IMR-90 (cell line): ENCODE measurements around the gene DYNC2H1. TPM values are rescaled to one million over a fixed set of nuclear protein-coding genes. Genes with fewer than 3 reads are reported as not detected.

Experiments used
- ATAC-seq: fragments of 200-7000 bp; cut with Tn5 transposase; 2 replicates; pipeline ENCODE4 v1.9.1; 2020; ENCODE audit warnings: low read depth, mild to moderate bottlenecking, moderate library complexity
- BruUV-seq: library from RNA; stranded (reverse); fragments of 400-500 nt; replicated peaks from 2 replicates; lab custom pipeline; 2021; lab: Mats Ljungman, UMichigan
- CTCF ChIA-PET: fragments of 300-600 bp; formaldehyde crosslinking; extraction: SDS; loops from one replicate; lab custom pipeline; 2021; ENCODE audit warnings: antibody characterized with exemption; lab: Yijun Ruan, JAX
- POLR2A ChIA-PET: fragments of 300-600 bp; sonication (Branson Sonifier 250); formaldehyde crosslinking; loops from one replicate; lab custom pipeline; 2022; ENCODE audit warnings: antibody characterized with exemption; ENCODE audit not compliant: unreplicated experiment; lab: Charles Lee
- DNase-seq: peaks from one replicate; pipeline ENCODE4 v3.0.0; 2013
- H2AFZ ChIP-seq: replicated peaks from 2 replicates; pipeline ENCODE3; 2013; ENCODE audit warnings: low read length, mild to moderate bottlenecking; ENCODE audit not compliant: poor library complexity
- H2AK5ac ChIP-seq: 2 replicates; pipeline ENCODE4 v1.6.1; 2013; ENCODE audit warnings: low read depth, low read length, inconsistent platforms
- H2AK9ac ChIP-seq: replicated peaks from 2 replicates; pipeline ENCODE3; 2013; ENCODE audit warnings: mild to moderate bottlenecking, low read depth, low read length, moderate library complexity; ENCODE audit not compliant: poor library complexity
- H2BK120ac ChIP-seq: 2 replicates; pipeline ENCODE4 v1.6.1; 2013; ENCODE audit warnings: low read depth, low read length, inconsistent platforms
- H2BK15ac ChIP-seq: 3 replicates; pipeline ENCODE4 v1.6.1; 2013; ENCODE audit warnings: low read depth, low read length, inconsistent platforms
- H2BK20ac ChIP-seq: 2 replicates; pipeline ENCODE4 v1.6.1; 2013; ENCODE audit warnings: low read depth, mild to moderate bottlenecking, inconsistent platforms, low read length, moderate library complexity
- H2BK5ac ChIP-seq: 2 replicates; pipeline ENCODE4 v1.6.1; 2013; ENCODE audit warnings: mild to moderate bottlenecking, low read depth, low read length, inconsistent platforms; ENCODE audit not compliant: poor library complexity, severe bottlenecking
- H3K14ac ChIP-seq: replicated peaks from 2 replicates; pipeline ENCODE4 v1.6.1; 2013; ENCODE audit warnings: low read depth, low read length, inconsistent platforms
- H3K18ac ChIP-seq: 2 replicates; pipeline ENCODE4 v1.6.1; 2013; ENCODE audit warnings: low read depth, low read length, control low read depth
- H3K23ac ChIP-seq: 2 replicates; pipeline ENCODE4 v1.6.1; 2013; ENCODE audit warnings: low read depth, low read length, inconsistent platforms
- H3K27ac ChIP-seq: 2 replicates; pipeline ENCODE4 v1.5.1; 2013; ENCODE audit warnings: mild to moderate bottlenecking, control low read depth, low read length; ENCODE audit not compliant: insufficient read depth
- H3K27me3 ChIP-seq: 2 replicates; pipeline ENCODE4 v1.6.1; 2013; ENCODE audit warnings: low read length; ENCODE audit not compliant: control insufficient read depth, insufficient read depth
- H3K36me3 ChIP-seq: 2 replicates; pipeline ENCODE4 v1.6.1; 2013; ENCODE audit warnings: low read length, mixed read lengths; ENCODE audit not compliant: control insufficient read depth, insufficient read depth
- H3K4ac ChIP-seq: 2 replicates; pipeline ENCODE4 v1.6.1; 2013; ENCODE audit warnings: low read depth, low read length, inconsistent platforms
- H3K4me1 ChIP-seq: 2 replicates; pipeline ENCODE4 v1.6.1; 2013; ENCODE audit warnings: low read length, mixed read lengths; ENCODE audit not compliant: control insufficient read depth, insufficient read depth
- H3K4me2 ChIP-seq: 2 replicates; pipeline ENCODE4 v1.6.1; 2013; ENCODE audit warnings: low read depth, mild to moderate bottlenecking, control low read depth, low read length, moderate library complexity
- H3K4me3 ChIP-seq: 2 replicates; pipeline ENCODE4 v1.5.1; 2013; ENCODE audit warnings: low read depth, mild to moderate bottlenecking, control low read depth, low read length, moderate library complexity; ENCODE audit not compliant: insufficient read depth
- H3K56ac ChIP-seq: 2 replicates; pipeline ENCODE4 v1.6.1; 2013; ENCODE audit warnings: low read length, inconsistent platforms; ENCODE audit not compliant: insufficient read depth; ENCODE audit errors: extremely low read depth
- H3K79me1 ChIP-seq, 2 experiments: 2 replicates each; pipeline ENCODE4 v1.6.1; 2013; ENCODE audit warnings: low read length in 2 of 2, inconsistent platforms in 1 of 2, low read depth in 1 of 2
- H3K9ac ChIP-seq: 2 replicates; pipeline ENCODE4 v1.6.1; 2013; ENCODE audit warnings: low read depth, low read length, control low read depth
- H3K9me1 ChIP-seq: 2 replicates; pipeline ENCODE4 v1.6.1; 2013; ENCODE audit warnings: low read length, inconsistent platforms; ENCODE audit not compliant: insufficient read depth
- H3K9me3 ChIP-seq: 2 replicates; pipeline ENCODE4 v1.6.1; 2013; ENCODE audit warnings: low read length; ENCODE audit not compliant: control insufficient read depth, insufficient read depth
- H4K20me1 ChIP-seq: 2 replicates; pipeline ENCODE4 v1.6.1; 2013; ENCODE audit warnings: low read length, inconsistent platforms; ENCODE audit not compliant: insufficient read depth
- H4K5ac ChIP-seq: 2 replicates; pipeline ENCODE4 v1.6.1; 2013; ENCODE audit warnings: mild to moderate bottlenecking, low read depth, low read length, control low read depth
- H4K8ac ChIP-seq, 2 experiments: 2 replicates each; pipeline ENCODE4 v1.6.1; 2013; ENCODE audit warnings: low read depth in 2 of 2, low read length in 2 of 2, control low read depth in 1 of 2, inconsistent platforms in 1 of 2
- H4K91ac ChIP-seq: 2 replicates; pipeline ENCODE4 v1.6.1; 2013; ENCODE audit warnings: low read depth, low read length, inconsistent platforms; ENCODE audit not compliant: insufficient read depth
- CHD1 ChIP-seq: IDR thresholded peaks from 2 replicates; pipeline ENCODE4 v1.6.1; 2012; ENCODE audit warnings: low read depth, low read length, improper control_type of control experiment
- MAZ ChIP-seq: IDR thresholded peaks from 2 replicates; pipeline ENCODE4 v1.6.1; 2012; ENCODE audit warnings: low read depth, mild to moderate bottlenecking, low read length, improper control_type of control experiment, moderate library complexity, borderline replicate concordance
- MXI1 ChIP-seq: IDR thresholded peaks from 2 replicates; pipeline ENCODE4 v1.6.1; 2012; ENCODE audit warnings: low read depth, mild to moderate bottlenecking, low read length, moderate library complexity, borderline replicate concordance
- NFE2L2 ChIP-seq: fragments of 150-350 bp; IDR thresholded peaks from 2 replicates; pipeline ENCODE4 v1.6.1; 2016; ENCODE audit warnings: low read depth, mild to moderate bottlenecking, low read length
- POLR2A ChIP-seq: IDR thresholded peaks from 2 replicates; pipeline ENCODE4 v1.6.1; 2012; ENCODE audit warnings: mild to moderate bottlenecking, low read depth, low read length
- RCOR1 ChIP-seq: IDR thresholded peaks from 2 replicates; pipeline ENCODE4 v1.6.1; 2012; ENCODE audit warnings: mild to moderate bottlenecking, low read length, improper control_type of control experiment; ENCODE audit not compliant: insufficient replicate concordance
- USF2 ChIP-seq: fragments of 150-350 bp; IDR thresholded peaks from 2 replicates; pipeline ENCODE4 v1.6.1; 2017; ENCODE audit warnings: mild to moderate bottlenecking, antibody characterized with exemption, low read length, low read depth
- dilution Hi-C: fragments of 300-500 bp; cut with HindIII; formaldehyde crosslinking; loops from one replicate; pipeline ENCODE4 v1.14.3; 2018; ENCODE audit warnings: low sequenced_read_pairs; ENCODE audit not compliant: unreplicated experiment
- in situ Hi-C: fragments of 300-500 bp; cut with MboI; formaldehyde crosslinking; loops from 3 replicates; pipeline ENCODE4 v1.14.3; 2019; ENCODE audit warnings: low sequenced_read_pairs, inconsistent platforms, mixed read lengths
- intact Hi-C: fragments of 100-400 bp; cut with micrococcal nuclease; formaldehyde crosslinking; loops from 2 replicates; pipeline ENCODE4 v1.10.0; 2022
- polyA plus RNA-seq, 3 experiments: library from polyadenylated mRNA; depleted of rRNA; stranded (reverse); fragments of >200 nt; gene quantifications; 2 replicates each; pipeline ENCODE4 v1.2.3, GENCODE V29; 2012; ENCODE audit warnings: low replicate concordance in 1 of 3
- total RNA-seq: library from RNA; depleted of rRNA; stranded (reverse); fragments of >200 nt; gene quantifications from 2 replicates; pipeline ENCODE4 v1.2.3, GENCODE V29; 2012

The DYNC2H1 gene
- total and polyA plus RNA-seq, 2 of the 4 experiments (the other 2 are of a cell fraction): 5.7 to 21.0 TPM

- Histone ChIP-seq H3K9me1 (0 out of 2 replicates have a peak, but pooled peaks cover 2% of the 10 kb centered on the region), H3K27ac (no peak overlapping the region), H2AK5ac (no peak overlapping the region), H3K9ac (no peak overlapping the region), H2BK5ac (no peak overlapping the region), H2AFZ (no peak overlapping the region), H3K27me3 (no peaks in the 10 kb centered on the region), H4K5ac (no peak overlapping the region), H3K9me3 (no peaks in the 10 kb centered on the region), H2AK9ac (no peak overlapping the region), H4K20me1 (no peaks in the 10 kb centered on the region), H3K14ac (0 out of 2 replicates have a peak overlapping the region, but pooled peaks have one; percentile 55), H3K36me3 (no peaks in the 10 kb centered on the region), H3K79me1 (no peaks in the 10 kb centered on the region), H2BK120ac (no peak overlapping the region), H3K23ac (no peak overlapping the region), H3K4ac (no peak overlapping the region), H4K8ac (no peak overlapping the region), H4K91ac (no peak overlapping the region), H3K56ac (no peak overlapping the region), H3K4me1 (no peaks in the 10 kb centered on the region), H2BK15ac (no peak overlapping the region), H3K4me3 (no peak overlapping the region), H3K4me2 (no peak overlapping the region), H2BK20ac (no peak overlapping the region), H3K18ac (no peak overlapping the region)
- BruUV-seq: no TSS peak
- dilution Hi-C loops (no loop called here), intact Hi-C loops (no loop called here), in situ Hi-C loops (no loop called here)
- ATAC-seq (peak; percentile 48), DNase-seq (peak; percentile 15)
- TF ChIP-seq USF2 (0 out of 2 replicates have a peak, but pooled peaks have one; percentile 35), NFE2L2 (no peak), MAZ (no peak), CHD1 (no peak), POLR2A (no peak), MXI1 (no peak), RCOR1 (no peak)
- ChIA-PET CTCF (no interaction called here), POLR2A (no interaction called here)
Measured at GRCh38 chr11:103483996-103484395, 374.8 kb downstream of the DYNC2H1 start.
